ENCODE measurements around the gene GORASP2. TPM values are rescaled to one million over a fixed set of nuclear protein-coding genes. Genes with fewer than 3 reads are reported as not detected.

Gene GORASP2
- total RNA-seq, 3 donors from 2014 or later, result 70.3 to 73.4 (median 71.2) TPM

DNA sequence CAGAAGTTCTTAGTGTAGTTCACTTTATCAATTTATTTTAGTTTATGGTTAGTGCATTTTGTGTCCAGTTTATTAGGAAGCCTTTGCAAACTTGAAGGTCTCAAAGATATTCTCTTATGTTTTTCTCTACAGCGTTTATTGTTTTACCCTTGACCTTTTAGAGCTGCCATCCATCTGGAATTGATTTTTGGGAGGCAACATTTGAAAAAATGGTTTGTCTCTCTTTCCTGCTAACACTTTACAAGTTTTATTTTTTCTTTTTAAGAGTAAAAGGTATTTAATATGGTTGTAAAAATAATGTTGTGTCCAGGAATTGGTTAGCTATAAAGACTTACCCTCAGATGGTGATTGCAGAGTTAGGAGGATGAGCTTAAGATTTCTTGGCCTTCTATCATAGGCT lies 14.0 kb downstream of the GORASP2 start:
- ATAC-seq (no peak), DNase-seq (no peak)
- no peaks in the 10 kb centered on the region for H3K4me1 ChIP-seq (ENCODE audit: low read depth)
- intact Hi-C loops (cut with DNase I, micrococcal nuclease), result no loop called here
- H3K9me3 ChIP-seq, result no peaks in the 10 kb centered on the region
- H3K36me3 ChIP-seq (ENCODE audit: low read depth), result no peaks in the 10 kb centered on the region
- no peak overlapping the region for H3K4me3 ChIP-seq
- TF ChIP-seq, protein P1, sequence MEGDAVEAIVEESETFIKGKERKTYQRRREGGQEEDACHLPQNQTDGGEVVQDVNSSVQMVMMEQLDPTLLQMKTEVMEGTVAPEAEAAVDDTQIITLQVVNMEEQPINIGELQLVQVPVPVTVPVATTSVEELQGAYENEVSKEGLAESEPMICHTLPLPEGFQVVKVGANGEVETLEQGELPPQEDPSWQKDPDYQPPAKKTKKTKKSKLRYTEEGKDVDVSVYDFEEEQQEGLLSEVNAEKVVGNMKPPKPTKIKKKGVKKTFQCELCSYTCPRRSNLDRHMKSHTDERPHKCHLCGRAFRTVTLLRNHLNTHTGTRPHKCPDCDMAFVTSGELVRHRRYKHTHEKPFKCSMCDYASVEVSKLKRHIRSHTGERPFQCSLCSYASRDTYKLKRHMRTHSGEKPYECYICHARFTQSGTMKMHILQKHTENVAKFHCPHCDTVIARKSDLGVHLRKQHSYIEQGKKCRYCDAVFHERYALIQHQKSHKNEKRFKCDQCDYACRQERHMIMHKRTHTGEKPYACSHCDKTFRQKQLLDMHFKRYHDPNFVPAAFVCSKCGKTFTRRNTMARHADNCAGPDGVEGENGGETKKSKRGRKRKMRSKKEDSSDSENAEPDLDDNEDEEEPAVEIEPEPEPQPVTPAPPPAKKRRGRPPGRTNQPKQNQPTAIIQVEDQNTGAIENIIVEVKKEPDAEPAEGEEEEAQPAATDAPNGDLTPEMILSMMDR (IDR thresholded peaks at IDR 0.05), result no peak

DNA sequence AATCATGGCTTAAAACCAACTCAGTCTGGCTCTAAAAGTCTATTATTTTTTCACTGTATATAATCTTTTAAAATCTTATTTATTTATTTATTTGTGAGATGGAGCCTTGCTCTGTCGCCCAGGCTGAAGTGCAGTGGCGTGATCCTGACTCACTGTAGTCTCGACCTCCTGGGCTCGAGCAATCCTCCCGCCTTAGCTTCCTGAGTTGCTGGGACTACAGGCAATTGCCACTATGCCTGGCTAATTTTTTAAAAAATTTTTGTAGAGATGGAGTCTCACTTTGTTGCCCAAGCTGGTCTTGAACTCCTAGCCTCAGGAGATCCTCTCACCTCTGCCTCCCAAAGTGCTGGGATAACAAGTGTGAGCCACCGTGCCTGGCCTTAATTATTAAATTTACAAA lies 14.5 kb downstream of the GORASP2 start:
- Histone ChIP-seq H3K36me3 (ENCODE audit: low read depth) (no peaks in the 10 kb centered on the region), H3K9me3 (no peaks in the 10 kb centered on the region), H3K4me3 (no peak overlapping the region), H3K4me1 (ENCODE audit: low read depth) (no peaks in the 10 kb centered on the region)
- DNase-seq (no peak), ATAC-seq (no peak)
- intact Hi-C loops (cut with DNase I, micrococcal nuclease), result no loop called here
- TF ChIP-seq, protein P1 (IDR thresholded peaks at IDR 0.05), result no peak

DNA sequence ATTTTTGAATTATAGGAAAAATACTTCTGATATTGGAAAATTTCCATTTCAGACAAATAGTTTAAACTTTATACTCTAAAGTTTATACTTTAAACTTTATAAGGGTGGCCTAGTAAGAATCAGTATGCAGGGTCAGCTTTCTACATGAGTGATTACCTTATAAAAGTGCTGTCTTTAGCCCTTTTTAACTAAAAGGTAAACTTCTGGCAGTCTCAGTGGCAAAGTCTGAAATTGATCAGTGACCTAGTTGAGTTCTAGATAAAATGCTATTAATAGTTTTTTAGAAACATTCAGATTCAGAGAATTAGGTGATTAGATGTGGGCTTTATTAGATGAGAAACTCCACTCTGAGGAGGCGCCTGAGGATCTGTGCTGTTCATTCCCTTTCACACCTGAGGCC lies 15.5 kb downstream of the GORASP2 start:
- TF ChIP-seq, protein P1 (IDR thresholded peaks at IDR 0.05), result no peak
- Histone ChIP-seq H3K9me3 (no peaks in the 10 kb centered on the region), H3K4me3 (no peak overlapping the region), H3K4me1 (ENCODE audit: low read depth) (no peaks in the 10 kb centered on the region), H3K36me3 (ENCODE audit: low read depth) (no peaks in the 10 kb centered on the region)
- intact Hi-C loops (cut with DNase I, micrococcal nuclease), result no loop called here
- ATAC-seq, result no peak
- no peak for DNase-seq

DNA sequence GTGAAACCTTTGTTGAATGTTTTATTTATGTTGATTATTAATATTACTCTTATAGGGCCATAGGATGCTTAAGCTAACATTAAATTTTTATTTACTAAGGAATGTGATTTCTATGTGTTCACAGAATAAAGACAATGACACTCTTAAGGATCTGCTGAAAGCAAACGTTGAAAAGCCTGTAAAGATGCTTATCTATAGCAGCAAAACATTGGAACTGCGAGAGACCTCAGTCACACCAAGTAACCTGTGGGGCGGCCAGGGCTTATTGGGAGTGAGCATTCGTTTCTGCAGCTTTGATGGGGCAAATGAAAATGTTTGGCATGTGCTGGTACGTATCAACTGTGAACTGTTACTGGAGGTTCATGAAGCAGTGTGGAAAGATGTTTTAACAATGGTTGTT lies 20.4 kb downstream of the GORASP2 start:
- Histone ChIP-seq H3K4me1 (ENCODE audit: low read depth) (no peaks in the 10 kb centered on the region), H3K9me3 (no peaks in the 10 kb centered on the region), H3K36me3 (ENCODE audit: low read depth) (peaks cover 10% of the 10 kb centered on the region), H3K4me3 (no peak overlapping the region)
- TF ChIP-seq, protein P1 (IDR thresholded peaks at IDR 0.05), result no peak
- no peak for DNase-seq
- intact Hi-C loops (cut with DNase I, micrococcal nuclease), result no loop called here
- ATAC-seq, result no peak

DNA sequence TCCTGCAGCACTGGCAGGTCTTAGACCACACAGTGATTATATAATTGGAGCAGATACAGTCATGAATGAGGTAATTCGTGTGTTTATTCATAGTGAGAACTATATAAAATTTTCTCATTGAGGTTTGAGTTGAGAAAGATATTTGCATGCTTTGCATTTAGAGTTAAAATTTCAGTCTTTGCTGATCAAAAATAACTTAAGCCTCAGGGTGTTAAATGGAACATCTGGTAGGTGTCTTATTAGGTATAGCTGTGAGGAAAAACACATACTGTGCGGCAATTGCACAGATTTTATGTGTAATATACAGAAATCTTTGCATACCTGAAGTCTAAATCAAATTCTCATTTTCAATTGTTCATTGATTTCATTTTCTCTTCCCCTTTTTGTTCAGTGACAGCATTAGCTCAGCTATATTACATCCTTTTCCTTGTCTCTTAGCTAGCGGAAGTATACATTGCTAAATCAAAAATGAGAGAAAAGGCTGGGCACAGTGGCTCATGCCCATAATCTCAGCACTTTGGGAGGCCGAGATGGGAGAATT lies 21.2 kb downstream of the GORASP2 start:
- Histone ChIP-seq H3K4me1 (ENCODE audit: low read depth) (no peaks in the 10 kb centered on the region), H3K36me3 (ENCODE audit: low read depth) (peaks cover 10% of the 10 kb centered on the region), H3K9me3 (no peaks in the 10 kb centered on the region), H3K4me3 (no peak overlapping the region)
- ATAC-seq, result no peak
- intact Hi-C loops (cut with DNase I, micrococcal nuclease), result no loop called here
- no peak for DNase-seq
- TF ChIP-seq, protein P1 (IDR thresholded peaks at IDR 0.05), result no peak

DNA sequence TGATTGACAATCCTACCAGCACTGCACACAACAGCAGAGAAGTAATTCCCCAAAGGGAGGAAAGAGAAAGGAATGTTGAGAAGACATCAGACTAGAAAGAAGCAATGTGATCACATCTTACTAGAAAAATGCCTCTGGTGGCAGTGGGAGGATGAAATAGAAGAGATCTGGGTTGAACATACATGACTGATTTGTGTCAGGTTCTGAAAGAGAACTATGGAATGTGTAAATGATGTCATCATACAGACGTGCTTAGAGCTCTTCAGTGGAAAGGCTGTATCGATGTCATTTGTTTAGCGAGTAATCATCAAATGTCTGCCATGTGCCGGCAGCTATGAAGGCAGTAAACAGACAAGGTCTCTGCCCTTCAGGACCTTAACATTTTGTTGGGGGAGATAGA lies 24.9 kb downstream of the GORASP2 start:
- intact Hi-C loops (cut with DNase I, micrococcal nuclease), result no loop called here
- Histone ChIP-seq H3K36me3 (ENCODE audit: low read depth) (peaks cover 10% of the 10 kb centered on the region), H3K4me1 (ENCODE audit: low read depth) (no peaks in the 10 kb centered on the region), H3K9me3 (no peaks in the 10 kb centered on the region), H3K4me3 (no peak overlapping the region)
- DNase-seq (no peak), ATAC-seq (no peak)
- TF ChIP-seq, protein P1 (IDR thresholded peaks at IDR 0.05), result no peak

Data from mucosa of descending colon (tissue), 3 donors.